Measurements from ENCODE around the gene ADCYAP1.

DNA sequence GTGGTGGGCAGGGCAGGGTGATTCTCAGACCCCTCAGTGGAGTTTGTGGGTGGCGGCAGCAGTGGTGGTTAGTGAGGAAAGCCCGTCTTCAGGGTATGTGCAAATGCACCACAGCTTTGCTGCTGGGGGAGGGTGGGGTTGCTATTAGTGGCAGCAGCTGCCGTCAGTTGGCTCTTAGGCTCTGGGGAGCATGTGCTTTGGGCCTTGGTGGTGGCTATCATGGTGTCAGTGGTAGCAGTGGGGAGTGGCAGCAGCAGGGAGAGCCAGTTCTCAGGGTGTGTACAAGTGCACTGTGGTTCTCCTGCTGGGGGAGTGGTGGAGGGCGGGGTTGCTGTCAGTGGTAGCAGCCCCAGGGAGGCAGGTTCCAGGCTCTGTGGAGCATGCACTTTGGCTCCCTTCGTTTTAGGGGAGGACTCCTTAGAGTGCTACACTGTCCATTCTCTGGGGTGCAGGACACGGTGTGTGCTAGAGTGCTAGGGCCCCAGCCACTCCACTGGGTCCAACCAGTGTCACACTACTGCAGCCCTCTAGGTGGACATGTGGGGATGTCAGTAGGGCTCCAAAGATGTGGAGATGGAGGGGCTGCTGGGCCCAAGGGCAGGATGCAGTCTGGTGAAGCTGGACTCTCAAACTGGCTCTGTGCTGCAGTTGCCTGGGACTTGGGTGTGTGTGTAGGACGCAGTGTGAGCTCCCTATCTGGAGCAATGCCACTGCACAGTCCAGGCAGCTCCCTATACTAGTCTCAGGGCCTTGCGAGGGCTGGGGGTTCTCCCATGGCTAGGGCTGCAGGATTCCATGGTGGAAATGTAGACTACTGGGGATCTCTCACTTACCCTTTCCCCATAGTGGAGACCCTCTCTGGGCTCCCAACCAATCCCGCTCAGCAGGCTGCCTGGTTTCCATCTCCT lies 45.3 kb downstream of the ADCYAP1 start:
- TF ChIP-seq CTCF (IDR thresholded peaks at IDR 0.05) (no peak), POLR2A (IDR thresholded peaks at IDR 0.05) (no peak)
